Naive thymus-derived CD4-positive, alpha-beta T cell (primary cell): ENCODE results near the gene AGAP1. TPM values are rescaled to one million over a fixed set of nuclear protein-coding genes. Genes with fewer than 3 reads are reported as not detected.

Experiments used
- ATAC-seq: fragments of 150-1000 bp; cut with Tn5 transposase; 2 replicates; pipeline ENCODE4 v1.10.0; 2021; ENCODE audit warnings: mild to moderate bottlenecking, moderate library complexity
- CTCF ChIA-PET: fragments of 350-600 bp; sonication (Branson Sonifier 250); formaldehyde crosslinking; loops from one replicate; lab custom pipeline; 2021; ENCODE audit warnings: antibody characterized with exemption; lab: Charles Lee
- POLR2A ChIA-PET: fragments of 350-600 bp; sonication (Branson Sonifier 250); formaldehyde crosslinking; loops from one replicate; lab custom pipeline; 2021; ENCODE audit warnings: antibody characterized with exemption, inconsistent platforms; lab: Charles Lee
- DNase-seq, 9 donors: peaks; one replicate each; pipeline versions ENCODE4 v3.0.0 to v3.0.0-alpha.2; 2020 to 2022; ENCODE audit warnings: mixed read lengths in 1 of 9
- H3K27ac ChIP-seq: one replicate; pipeline ENCODE4 v1.7.0; 2013; ENCODE audit warnings: mild to moderate bottlenecking, low read depth, low read length, moderate library complexity
- H3K27me3 ChIP-seq, 2 donors: one replicate each; pipeline ENCODE4 v1.7.0; 2013; ENCODE audit warnings: low read length in 2 of 2, mild to moderate bottlenecking in 2 of 2, moderate library complexity in 2 of 2; ENCODE audit not compliant: control insufficient read depth in 2 of 2, insufficient read depth in 2 of 2
- H3K36me3 ChIP-seq, 3 experiments: 1 replicate in 2 of 3; 2 replicates in 1 of 3; pipeline ENCODE4 v1.7.0; 2013; ENCODE audit warnings: low read length in 3 of 3, mild to moderate bottlenecking in 3 of 3, moderate library complexity in 1 of 3; ENCODE audit not compliant: insufficient read depth in 3 of 3, control insufficient read depth in 2 of 3
- H3K4me1 ChIP-seq, 2 donors: one replicate each; pipeline ENCODE4 v1.7.0; 2013; ENCODE audit warnings: low read length in 2 of 2, mild to moderate bottlenecking in 2 of 2, moderate library complexity in 1 of 2; ENCODE audit not compliant: control insufficient read depth in 2 of 2, insufficient read depth in 2 of 2
- H3K4me3 ChIP-seq: 2 replicates; pipeline ENCODE4 v1.7.0; 2013; ENCODE audit warnings: mild to moderate bottlenecking, low read length
- H3K9me3 ChIP-seq, 3 experiments: 1 replicate in 2 of 3; 2 replicates in 1 of 3; pipeline ENCODE4 v1.7.0; 2013; ENCODE audit warnings: low read length in 3 of 3; ENCODE audit not compliant: control insufficient read depth in 2 of 3
- H3K27ac Mint-ChIP-seq, 9 donors: one replicate each; pipeline ENCODE4 v1.8.0; 2020 to 2022; ENCODE audit warnings: mixed read lengths in 9 of 9, mild to moderate bottlenecking in 8 of 9, moderate library complexity in 5 of 9, inconsistent platforms in 2 of 9
- H3K27me3 Mint-ChIP-seq, 5 donors: one replicate each; pipeline ENCODE4 v1.8.0; 2021 to 2022; ENCODE audit warnings: mixed read lengths in 5 of 5, mild to moderate bottlenecking in 1 of 5
- H3K36me3 Mint-ChIP-seq, 5 donors: one replicate each; pipeline ENCODE4 v1.8.0; 2020 to 2022; ENCODE audit warnings: mixed read lengths in 5 of 5, mild to moderate bottlenecking in 3 of 5, inconsistent platforms in 1 of 5
- H3K4me1 Mint-ChIP-seq, 7 donors: one replicate each; pipeline ENCODE4 v1.8.0; 2020 to 2022; ENCODE audit warnings: mixed read lengths in 7 of 7, mild to moderate bottlenecking in 3 of 7, inconsistent platforms in 1 of 7
- H3K4me3 Mint-ChIP-seq, 10 donors: one replicate each; pipeline ENCODE4 v1.8.0; 2020 to 2022; ENCODE audit warnings: mild to moderate bottlenecking in 10 of 10, mixed read lengths in 10 of 10, moderate library complexity in 6 of 10, inconsistent platforms in 2 of 10
- H3K9me3 Mint-ChIP-seq, 11 donors: one replicate each; pipeline ENCODE4 v1.8.0; 2020 to 2022; ENCODE audit warnings: mixed read lengths in 11 of 11, mild to moderate bottlenecking in 4 of 11, inconsistent platforms in 1 of 11, moderate library complexity in 1 of 11
- intact Hi-C, 2 donors: fragments of 100-400 bp; cut with micrococcal nuclease; formaldehyde crosslinking; loops; one replicate each; pipeline ENCODE4 v1.15.1; 2023
- polyA plus RNA-seq, 2 donors: library from polyadenylated mRNA; unstranded; fragments of 300-500 nt; fragmentation: Illumina TruSeq; gene quantifications; one replicate each; pipeline ENCODE4 v1.2.3, GENCODE V29; 2021
- total RNA-seq, 6 experiments: library from RNA in 5 of 6; stranded (reverse) in 5 of 6; gene quantifications; 1 replicate in 5 of 6; 2 replicates in 1 of 6; pipeline ENCODE4 v1.2.3 and lab custom pipeline; 2021 to 2026

The AGAP1 gene
- total and polyA plus RNA-seq, 7 experiments from 2014 or later: 0.35 to 9.6 (median 0.85) TPM; not detected in 2

- ATAC-seq (no peak), DNase-seq (no peak)
- H3K4me1 Mint-ChIP-seq: no peaks in the 10 kb centered on the region
- H3K27me3 Mint-ChIP-seq: peaks cover 8 to 23% (median 10%) of the 10 kb centered on the region in 5 donors
- no peaks in the 10 kb centered on the region for H3K36me3 Mint-ChIP-seq
- ChIA-PET POLR2A (no interaction called here), CTCF (no interaction called here)
- H3K27ac Mint-ChIP-seq: no peak overlapping the region
- H3K27me3 ChIP-seq: no peaks in the 10 kb centered on the region
- H3K36me3 ChIP-seq: no peaks in the 10 kb centered on the region
- intact Hi-C loops: no loop called here
- H3K9me3 ChIP-seq: no peaks in the 10 kb centered on the region
- no peak overlapping the region for H3K4me3 ChIP-seq
- H3K9me3 Mint-ChIP-seq: peaks cover 0 to 8% (median 0%) of the 10 kb centered on the region in 11 donors
- H3K4me3 Mint-ChIP-seq: no peak overlapping the region
- no peaks in the 10 kb centered on the region for H3K4me1 ChIP-seq
- H3K27ac ChIP-seq: no peak overlapping the region
Measured at GRCh38 chr2:236109473-236109872, 615.6 kb downstream of the AGAP1 start.

- ChIA-PET POLR2A (no interaction called here), CTCF (no interaction called here)
- Histone ChIP-seq H3K36me3 (no peaks in the 10 kb centered on the region), H3K4me3 (no peak overlapping the region), H3K27me3 (no peaks in the 10 kb centered on the region), H3K9me3 (no peaks in the 10 kb centered on the region), H3K27ac (no peak overlapping the region), H3K4me1 (no peaks in the 10 kb centered on the region)
- DNase-seq (no peak), ATAC-seq (no peak)
- Mint-ChIP-seq H3K4me1 (no peaks in the 10 kb centered on the region), H3K27me3 (peaks cover 8 to 22% (median 13%) of the 10 kb centered on the region in 5 donors), H3K27ac (no peak overlapping the region), H3K36me3 (no peaks in the 10 kb centered on the region), H3K4me3 (no peak overlapping the region), H3K9me3 (peaks cover 0 to 8% (median 0%) of the 10 kb centered on the region in 11 donors)
- intact Hi-C loops: no loop called here
Measured at GRCh38 chr2:236112466-236112865, 618.6 kb downstream of the AGAP1 start.

- H3K9me3 Mint-ChIP-seq: peaks cover 0 to 8% (median 0%) of the 10 kb centered on the region in 11 donors
Measured at GRCh38 chr2:236113425-236113824, 619.6 kb downstream of the AGAP1 start.

GRCh38 chr2:236113948-236114347 lies 620.1 kb downstream of the AGAP1 start:
- Mint-ChIP-seq H3K27ac (no peak overlapping the region), H3K4me1 (peaks cover 0 to 2% (median 0%) of the 10 kb centered on the region in 7 donors), H3K36me3 (no peaks in the 10 kb centered on the region), H3K27me3 (peaks cover 0 to 12% (median 5%) of the 10 kb centered on the region in 5 donors), H3K4me3 (no peak overlapping the region), H3K9me3 (peaks cover 0 to 8% (median 0%) of the 10 kb centered on the region in 11 donors)
- H3K27ac ChIP-seq: no peak overlapping the region
- H3K4me1 ChIP-seq: no peaks in the 10 kb centered on the region
- no peak overlapping the region for H3K4me3 ChIP-seq
- H3K9me3 ChIP-seq: no peaks in the 10 kb centered on the region
- DNase-seq (no peak), ATAC-seq (no peak)
- intact Hi-C loops: no loop called here
- no peaks in the 10 kb centered on the region for H3K36me3 ChIP-seq
- ChIA-PET POLR2A (no interaction called here), CTCF (no interaction called here)
- H3K27me3 ChIP-seq: no peaks in the 10 kb centered on the region

More at GRCh38 chr2:236113425-236113824, 619.6 kb downstream of the AGAP1 start:
- no peak for ATAC-seq
- H3K27ac Mint-ChIP-seq: no peak overlapping the region
- H3K4me3 ChIP-seq: no peak overlapping the region
- DNase-seq: no peak
- no peaks in the 10 kb centered on the region for H3K27me3 ChIP-seq
- intact Hi-C loops: no loop called here
- H3K4me1 ChIP-seq: no peaks in the 10 kb centered on the region
- peaks cover under 1 to 14% (median 5%) of the 10 kb centered on the region in 5 donors for H3K27me3 Mint-ChIP-seq
- no peak overlapping the region for H3K27ac ChIP-seq
- peaks cover 0 to 2% (median 0%) of the 10 kb centered on the region in 7 donors for H3K4me1 Mint-ChIP-seq
- no peaks in the 10 kb centered on the region for H3K36me3 Mint-ChIP-seq
- H3K9me3 ChIP-seq: no peaks in the 10 kb centered on the region
- no peak overlapping the region for H3K4me3 Mint-ChIP-seq
- no peaks in the 10 kb centered on the region for H3K36me3 ChIP-seq
- ChIA-PET POLR2A (no interaction called here), CTCF (no interaction called here)

GRCh38 chr2:236114959-236115358 lies 621.1 kb downstream of the AGAP1 start:
- Histone ChIP-seq H3K27me3 (no peaks in the 10 kb centered on the region), H3K4me3 (no peak overlapping the region), H3K27ac (no peak overlapping the region), H3K9me3 (no peaks in the 10 kb centered on the region), H3K36me3 (no peaks in the 10 kb centered on the region), H3K4me1 (no peaks in the 10 kb centered on the region)
- Mint-ChIP-seq H3K9me3 (peaks cover 0 to 8% (median 0%) of the 10 kb centered on the region in 11 donors), H3K36me3 (no peaks in the 10 kb centered on the region), H3K27me3 (peaks cover 0 to 12% (median 7%) of the 10 kb centered on the region in 5 donors), H3K4me1 (peaks cover 0 to 2% (median 0%) of the 10 kb centered on the region in 7 donors), H3K27ac (no peak overlapping the region), H3K4me3 (no peak overlapping the region)
- ATAC-seq (no peak), DNase-seq (no peak)
- intact Hi-C loops: no loop called here
- ChIA-PET POLR2A (no interaction called here), CTCF (no interaction called here)

- no peaks in the 10 kb centered on the region for H3K27me3 ChIP-seq
- POLR2A ChIA-PET: no interaction called here
- CTCF ChIA-PET: no interaction called here
- Mint-ChIP-seq H3K9me3 (peaks cover 0 to 5% (median 0%) of the 10 kb centered on the region in 11 donors), H3K4me3 (no peak overlapping the region), H3K27me3 (peaks cover 0 to 20% (median 9%) of the 10 kb centered on the region in 5 donors), H3K4me1 (peaks cover 0 to 2% (median 0%) of the 10 kb centered on the region in 7 donors), H3K27ac (no peak overlapping the region), H3K36me3 (no peaks in the 10 kb centered on the region)
- no peaks in the 10 kb centered on the region for H3K36me3 ChIP-seq
- no peak for DNase-seq
- no peak overlapping the region for H3K27ac ChIP-seq
- no peak overlapping the region for H3K4me3 ChIP-seq
- intact Hi-C loops: no loop called here
- ATAC-seq: no peak
- no peaks in the 10 kb centered on the region for H3K9me3 ChIP-seq
- H3K4me1 ChIP-seq: no peaks in the 10 kb centered on the region
Measured at GRCh38 chr2:236117401-236117800, 623.6 kb downstream of the AGAP1 start.

- ChIA-PET POLR2A (no interaction called here), CTCF (no interaction called here)
- no peak overlapping the region for H3K4me3 ChIP-seq
- H3K27ac Mint-ChIP-seq: no peak overlapping the region
- no peak overlapping the region for H3K27ac ChIP-seq
- no peaks in the 10 kb centered on the region for H3K36me3 Mint-ChIP-seq
- H3K4me1 Mint-ChIP-seq: peaks cover 0 to 2% (median 0%) of the 10 kb centered on the region in 7 donors
- peaks cover 0 to 3% (median 0%) of the 10 kb centered on the region in 11 donors for H3K9me3 Mint-ChIP-seq
- no peaks in the 10 kb centered on the region for H3K36me3 ChIP-seq
- H3K27me3 Mint-ChIP-seq: peaks cover 0 to 20% (median 9%) of the 10 kb centered on the region in 5 donors
- no peaks in the 10 kb centered on the region for H3K27me3 ChIP-seq
- H3K9me3 ChIP-seq: no peaks in the 10 kb centered on the region
- intact Hi-C loops: no loop called here
- DNase-seq: no peak
- H3K4me3 Mint-ChIP-seq: no peak overlapping the region
- no peak for ATAC-seq
- no peaks in the 10 kb centered on the region for H3K4me1 ChIP-seq
Measured at GRCh38 chr2:236117861-236118269, 624.0 kb downstream of the AGAP1 start.
